WTC11 (cell line): ENCODE data around the gene KCNA5. TPM values are rescaled to one million over a fixed set of nuclear protein-coding genes. Genes with fewer than 3 reads are reported as not detected.

Source experiments
- ATAC-seq: fragments of 200-7000 bp; cut with Tn5 transposase; 2 replicates; pipeline ENCODE4 v1.10.0; 2021; ENCODE audit warnings: mild to moderate bottlenecking, moderate library complexity
- CTCF ChIA-PET: fragments of 300-600 bp; sonication (Branson Sonifier 250); formaldehyde crosslinking; loops from one replicate; lab custom pipeline; 2021; ENCODE audit warnings: antibody characterized with exemption; lab: Charles Lee
- POLR2A ChIA-PET: fragments of 350-600 bp; sonication (Branson Sonifier 250); formaldehyde crosslinking; loops from one replicate; lab custom pipeline; 2021; ENCODE audit warnings: antibody characterized with exemption; lab: Charles Lee
- DNase-seq: peaks from one replicate; pipeline ENCODE4 v3.0.0; 2021; ENCODE audit warnings: low spot score
- H3K27ac Mint-ChIP-seq: 2 replicates; pipeline ENCODE4 v1.8.0; 2021; ENCODE audit warnings: mixed read lengths
- H3K27me3 Mint-ChIP-seq: 2 replicates; pipeline ENCODE4 v1.8.0; 2021; ENCODE audit warnings: low read depth, mild to moderate bottlenecking, moderate library complexity, mixed read lengths
- H3K36me3 Mint-ChIP-seq: 2 replicates; pipeline ENCODE4 v1.8.0; 2021; ENCODE audit warnings: mixed read lengths
- H3K4me1 Mint-ChIP-seq: 2 replicates; pipeline ENCODE4 v1.8.0; 2022; ENCODE audit warnings: mixed read lengths
- H3K4me3 Mint-ChIP-seq: 2 replicates; pipeline ENCODE4 v1.8.0; 2021; ENCODE audit warnings: mild to moderate bottlenecking, moderate library complexity, mixed read lengths
- H3K9me3 Mint-ChIP-seq: 2 replicates; pipeline ENCODE4 v1.8.0; 2021; ENCODE audit warnings: mixed read lengths
- CREM ChIP-seq: sonication (generic); formaldehyde crosslinking; IDR thresholded peaks from 2 replicates; pipeline ENCODE4 v1.8.1; 2022; ENCODE audit warnings: mild to moderate bottlenecking, missing genetic modification reagents, moderate library complexity
- FOXK1 ChIP-seq: sonication (generic); formaldehyde crosslinking; IDR thresholded peaks from 2 replicates; pipeline ENCODE4 v1.8.0; 2022; ENCODE audit warnings: mild to moderate bottlenecking, moderate library complexity, missing genetic modification reagents
- FOXP4 ChIP-seq: sonication (generic); formaldehyde crosslinking; IDR thresholded peaks from 2 replicates; pipeline ENCODE4 v1.8.0; 2022; ENCODE audit warnings: mild to moderate bottlenecking, missing genetic modification reagents
- GTF2I ChIP-seq: fragments of 250-450 bp; sonication (Bioruptor Pico); conservative IDR thresholded peaks from 2 replicates; pipeline ENCODE4 v1.4.0; 2021; ENCODE audit warnings: mild to moderate bottlenecking
- HMGA2 ChIP-seq: fragments of 250-450 bp; sonication (Bioruptor Pico); IDR thresholded peaks from 2 replicates; pipeline ENCODE4 v1.4.0; 2021; ENCODE audit warnings: mild to moderate bottlenecking, moderate library complexity
- IRF1 ChIP-seq: sonication (generic); formaldehyde crosslinking; IDR thresholded peaks from 2 replicates; pipeline ENCODE4 v1.8.0; 2023; ENCODE audit warnings: missing genetic modification reagents
- NFATC4 ChIP-seq: fragments of 250-450 bp; sonication (Bioruptor Pico); IDR thresholded peaks from 2 replicates; pipeline ENCODE4 v1.9.0; 2021; ENCODE audit warnings: mild to moderate bottlenecking
- NR2C2 ChIP-seq: sonication (generic); formaldehyde crosslinking; IDR thresholded peaks from 2 replicates; pipeline ENCODE4 v1.8.0; 2022; ENCODE audit warnings: mild to moderate bottlenecking, missing genetic modification reagents
- TP53 ChIP-seq: sonication (generic); formaldehyde crosslinking; IDR thresholded peaks from 2 replicates; pipeline ENCODE4 v1.8.1; 2023; ENCODE audit warnings: mild to moderate bottlenecking, missing genetic modification reagents
- total RNA-seq: library from RNA; stranded (reverse); gene quantifications from 3 replicates; pipeline ENCODE4 v1.2.3, GENCODE V29; 2021
- TF ChIP-seq, protein P1 (sequence below): fragments of 250-450 bp; sonication (Bioruptor Pico); conservative IDR thresholded peaks from 2 replicates; pipeline ENCODE4 v1.9.0; 2021; ENCODE audit warnings: mild to moderate bottlenecking
- TF ChIP-seq, protein P2 (sequence below): sonication (generic); formaldehyde crosslinking; IDR thresholded peaks from 2 replicates; pipeline ENCODE4 v1.8.0; 2022; ENCODE audit warnings: missing genetic modification reagents
- TF ChIP-seq, protein P3 (sequence below): sonication (generic); formaldehyde crosslinking; IDR thresholded peaks from 2 replicates; pipeline ENCODE4 v1.8.1; 2023; ENCODE audit warnings: mild to moderate bottlenecking, moderate library complexity, missing genetic modification reagents

Gene KCNA5
- total RNA-seq, 1 experiment from 2014 or later, result 0.22 TPM

- TF ChIP-seq, protein P1, sequence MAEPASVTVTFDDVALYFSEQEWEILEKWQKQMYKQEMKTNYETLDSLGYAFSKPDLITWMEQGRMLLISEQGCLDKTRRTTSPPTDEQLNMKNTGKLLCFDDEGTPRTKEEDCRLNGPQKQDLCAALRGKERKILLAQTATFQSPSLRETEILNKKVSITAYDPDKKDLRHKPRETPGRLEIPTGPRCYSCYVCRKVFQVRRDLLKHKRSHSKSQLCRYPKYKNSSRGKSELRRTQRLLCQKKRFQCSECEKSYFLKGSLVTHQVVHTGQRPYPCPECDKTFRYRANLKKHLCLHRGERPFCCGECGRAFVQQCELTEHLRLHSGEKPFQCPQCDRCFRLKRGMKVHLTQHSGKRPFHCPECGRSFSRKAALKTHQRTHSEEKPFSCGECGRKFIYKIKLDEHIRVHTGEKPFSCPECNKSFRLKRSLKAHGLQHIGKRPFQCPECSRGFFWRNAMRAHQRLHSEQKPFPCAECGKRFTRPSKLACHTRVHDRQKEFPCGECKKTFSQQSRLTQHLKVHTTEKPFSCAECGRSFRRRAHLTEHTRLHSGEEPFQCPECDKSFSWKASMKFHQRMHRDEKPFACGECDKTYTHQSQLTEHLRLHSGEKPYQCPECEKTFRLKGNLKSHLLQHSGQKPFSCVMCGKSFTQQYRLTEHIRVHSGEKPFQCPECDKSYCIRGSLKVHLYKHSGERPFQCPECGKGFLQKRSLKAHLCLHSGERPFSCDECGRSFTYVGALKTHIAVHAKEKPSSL (CRISPR knock-in tag), result no peak
- TF ChIP-seq, protein P2, sequence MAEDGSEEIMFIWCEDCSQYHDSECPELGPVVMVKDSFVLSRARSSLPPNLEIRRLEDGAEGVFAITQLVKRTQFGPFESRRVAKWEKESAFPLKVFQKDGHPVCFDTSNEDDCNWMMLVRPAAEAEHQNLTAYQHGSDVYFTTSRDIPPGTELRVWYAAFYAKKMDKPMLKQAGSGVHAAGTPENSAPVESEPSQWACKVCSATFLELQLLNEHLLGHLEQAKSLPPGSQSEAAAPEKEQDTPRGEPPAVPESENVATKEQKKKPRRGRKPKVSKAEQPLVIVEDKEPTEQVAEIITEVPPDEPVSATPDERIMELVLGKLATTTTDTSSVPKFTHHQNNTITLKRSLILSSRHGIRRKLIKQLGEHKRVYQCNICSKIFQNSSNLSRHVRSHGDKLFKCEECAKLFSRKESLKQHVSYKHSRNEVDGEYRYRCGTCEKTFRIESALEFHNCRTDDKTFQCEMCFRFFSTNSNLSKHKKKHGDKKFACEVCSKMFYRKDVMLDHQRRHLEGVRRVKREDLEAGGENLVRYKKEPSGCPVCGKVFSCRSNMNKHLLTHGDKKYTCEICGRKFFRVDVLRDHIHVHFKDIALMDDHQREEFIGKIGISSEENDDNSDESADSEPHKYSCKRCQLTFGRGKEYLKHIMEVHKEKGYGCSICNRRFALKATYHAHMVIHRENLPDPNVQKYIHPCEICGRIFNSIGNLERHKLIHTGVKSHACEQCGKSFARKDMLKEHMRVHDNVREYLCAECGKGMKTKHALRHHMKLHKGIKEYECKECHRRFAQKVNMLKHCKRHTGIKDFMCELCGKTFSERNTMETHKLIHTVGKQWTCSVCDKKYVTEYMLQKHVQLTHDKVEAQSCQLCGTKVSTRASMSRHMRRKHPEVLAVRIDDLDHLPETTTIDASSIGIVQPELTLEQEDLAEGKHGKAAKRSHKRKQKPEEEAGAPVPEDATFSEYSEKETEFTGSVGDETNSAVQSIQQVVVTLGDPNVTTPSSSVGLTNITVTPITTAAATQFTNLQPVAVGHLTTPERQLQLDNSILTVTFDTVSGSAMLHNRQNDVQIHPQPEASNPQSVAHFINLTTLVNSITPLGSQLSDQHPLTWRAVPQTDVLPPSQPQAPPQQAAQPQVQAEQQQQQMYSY (CRISPR knock-in tag), result no peak
- no peak for TF ChIP-seq TP53 (CRISPR knock-in tag)
- no peak for TF ChIP-seq GTF2I (CRISPR knock-in tag)
Observed at GRCh38 chr12:5026342-5026938, 17.2 kb upstream of the KCNA5 start (continued).

DNA sequence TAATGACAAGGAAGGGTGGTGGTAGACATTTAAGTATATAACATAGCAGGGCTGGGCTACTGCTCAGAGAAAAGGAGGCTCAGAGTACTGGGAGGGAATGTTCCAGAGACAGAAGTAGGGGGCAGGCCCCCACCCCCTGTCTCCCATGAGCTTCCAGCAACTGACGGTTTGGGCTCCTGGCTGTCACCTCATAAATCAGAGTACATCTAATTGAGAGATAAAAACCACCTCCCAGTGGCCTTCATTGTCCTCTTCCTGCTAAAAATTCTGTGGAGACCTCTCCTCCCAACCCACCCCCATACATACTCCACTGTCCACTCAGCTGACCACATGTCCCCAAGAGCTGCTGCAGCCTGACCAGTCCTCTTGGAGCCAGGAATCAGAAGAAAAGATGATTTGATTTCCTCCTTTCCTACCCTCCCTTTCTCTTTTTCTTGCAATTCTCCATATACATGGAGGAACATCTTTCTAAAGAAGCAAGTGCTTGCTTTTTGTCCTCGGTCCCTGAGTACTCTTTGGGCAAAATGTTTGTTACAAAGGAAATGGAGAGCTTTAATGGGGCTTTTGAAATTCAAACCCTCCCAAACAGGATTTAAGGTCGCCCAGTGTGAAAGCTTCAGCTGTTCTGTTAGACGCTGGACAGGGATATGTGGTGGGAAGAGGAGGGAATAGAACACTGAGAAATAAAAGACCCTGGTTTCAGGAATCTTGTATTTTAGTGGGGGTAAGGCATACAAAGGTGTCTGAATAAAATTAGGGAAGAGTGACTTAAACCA is 16.4 kb upstream of the KCNA5 start:
- Mint-ChIP-seq H3K4me3 (no peak overlapping the region), H3K4me1 (peaks cover 39% of the 10 kb centered on the region), H3K9me3 (peaks cover 8% of the 10 kb centered on the region), H3K27me3 (peaks cover 2% of the 10 kb centered on the region), H3K27ac (no peak overlapping the region), H3K36me3 (0 out of 2 replicates have a peak, but pooled peaks cover 4% of the 10 kb centered on the region)
- DNase-seq (no peak), ATAC-seq (peak; percentile 62)
- CTCF ChIA-PET, result interaction anchor here (0.9 to 2.7 kb wide), 7 partner anchors 45 to 178 kb away, joined by 3 to 8 read pairs (median 5); no protein-coding TSS in a partner anchor
- POLR2A ChIA-PET, result no interaction called here
- TF ChIP-seq HMGA2, result no peak

DNA sequence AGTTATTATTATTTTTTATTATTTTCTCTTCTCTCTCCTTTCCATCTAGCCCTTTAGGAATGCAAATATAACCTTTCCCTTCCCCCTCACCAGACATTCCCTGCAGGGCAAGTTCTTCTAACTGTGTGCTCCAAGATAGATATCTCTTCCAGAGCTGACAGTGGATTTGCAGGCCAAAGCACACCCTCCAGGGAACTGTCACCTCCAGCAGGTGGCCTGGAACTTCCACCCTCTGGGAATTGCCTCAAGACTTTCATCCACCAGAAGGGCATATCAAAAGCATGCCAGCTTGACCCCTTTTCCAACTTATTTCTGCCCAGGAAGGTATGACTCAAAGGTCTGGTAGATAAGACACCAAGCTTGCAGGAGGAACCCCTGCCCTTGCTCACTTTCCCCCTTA is 13.6 kb upstream of the KCNA5 start:
- TF ChIP-seq CREM (CRISPR knock-in tag) (no peak), NFATC4 (CRISPR knock-in tag) (no peak), FOXK1 (no peak)
- H3K9me3 Mint-ChIP-seq, result peaks cover 11% of the 10 kb centered on the region
- CTCF ChIA-PET, result no interaction called here
- peaks cover 40% of the 10 kb centered on the region for H3K4me1 Mint-ChIP-seq
- no peak overlapping the region for H3K4me3 Mint-ChIP-seq
- DNase-seq (no peak), ATAC-seq (no peak)
- 0 out of 2 replicates have a peak, but pooled peaks cover 4% of the 10 kb centered on the region for H3K36me3 Mint-ChIP-seq
- POLR2A ChIA-PET, result no interaction called here
- H3K27ac Mint-ChIP-seq, result no peak overlapping the region
- H3K27me3 Mint-ChIP-seq, result no peaks in the 10 kb centered on the region; the same call in 1 of the 2 replicates

DNA sequence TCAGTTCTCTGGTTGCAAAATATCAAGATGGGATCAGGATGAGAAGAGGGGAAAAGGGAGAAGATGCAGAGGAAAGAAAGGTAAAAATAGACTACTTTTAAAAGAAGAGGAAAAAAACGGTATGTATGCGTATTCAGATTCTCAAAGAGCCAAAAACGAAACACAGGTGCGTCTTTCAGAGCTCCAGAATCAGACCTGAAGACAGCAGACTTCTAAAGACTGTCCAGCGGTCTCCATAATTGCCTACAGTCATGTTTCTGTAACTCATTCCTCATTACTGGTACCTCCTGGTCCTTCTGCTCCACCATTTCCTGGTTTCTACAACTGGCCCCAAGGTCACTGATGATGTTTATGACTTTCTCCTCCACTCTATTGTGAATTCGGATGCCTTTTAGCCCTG is 12.4 kb upstream of the KCNA5 start:
- Mint-ChIP-seq H3K36me3 (0 out of 2 replicates have a peak, but pooled peaks cover 4% of the 10 kb centered on the region), H3K4me3 (no peak overlapping the region), H3K4me1 (peaks cover 38% of the 10 kb centered on the region), H3K9me3 (peaks cover 11% of the 10 kb centered on the region), H3K27me3 (no peaks in the 10 kb centered on the region), H3K27ac (no peak overlapping the region)
- ATAC-seq, result no peak
- POLR2A ChIA-PET, result interaction anchor here (0.6 kb wide), 1 partner anchor 360 kb away, joined by 3 read pairs; no protein-coding TSS in a partner anchor
- no peak for DNase-seq
- CTCF ChIA-PET, result interaction anchor here (1.0 kb wide), 1 partner anchor 9 kb away, joined by 4 read pairs; no protein-coding TSS in a partner anchor
- no peak for TF ChIP-seq NR2C2
- TF ChIP-seq, protein P1 (CRISPR knock-in tag), result no peak
- TF ChIP-seq, protein P3, sequence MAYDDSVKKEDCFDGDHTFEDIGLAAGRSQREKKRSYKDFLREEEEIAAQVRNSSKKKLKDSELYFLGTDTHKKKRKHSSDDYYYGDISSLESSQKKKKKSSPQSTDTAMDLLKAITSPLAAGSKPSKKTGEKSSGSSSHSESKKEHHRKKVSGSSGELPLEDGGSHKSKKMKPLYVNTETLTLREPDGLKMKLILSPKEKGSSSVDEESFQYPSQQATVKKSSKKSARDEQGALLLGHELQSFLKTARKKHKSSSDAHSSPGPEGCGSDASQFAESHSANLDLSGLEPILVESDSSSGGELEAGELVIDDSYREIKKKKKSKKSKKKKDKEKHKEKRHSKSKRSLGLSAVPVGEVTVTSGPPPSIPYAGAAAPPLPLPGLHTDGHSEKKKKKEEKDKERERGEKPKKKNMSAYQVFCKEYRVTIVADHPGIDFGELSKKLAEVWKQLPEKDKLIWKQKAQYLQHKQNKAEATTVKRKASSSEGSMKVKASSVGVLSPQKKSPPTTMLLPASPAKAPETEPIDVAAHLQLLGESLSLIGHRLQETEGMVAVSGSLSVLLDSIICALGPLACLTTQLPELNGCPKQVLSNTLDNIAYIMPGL, result no peak
- TF ChIP-seq FOXP4 (CRISPR knock-in tag), result no peak
- TF ChIP-seq IRF1, result no peak
